HepG2 (cell line): Measurements from ENCODE around the gene BSG. TPM values are rescaled to one million over a fixed set of nuclear protein-coding genes. Genes with fewer than 3 reads are reported as not detected.
A peak's percentile ranks its signal among the peaks of the same experiment; 100 is the strongest.

Source experiments
- ARHGAP35 ChIP-seq: sonication (generic); formaldehyde crosslinking; IDR thresholded peaks from 2 replicates; pipeline ENCODE4 v1.9.0; 2022; ENCODE audit warnings: mild to moderate bottlenecking, inconsistent platforms, moderate library complexity, missing genetic modification reagents, borderline replicate concordance
- ATAD3A ChIP-seq: sonication (generic); formaldehyde crosslinking; IDR thresholded peaks from 2 replicates; pipeline ENCODE4 v1.4.0; 2020; ENCODE audit warnings: missing genetic modification reagents
- BORCS8-MEF2B ChIP-seq: sonication (generic); formaldehyde crosslinking; IDR thresholded peaks from 2 replicates; pipeline ENCODE4 v1.8.0; 2022; ENCODE audit warnings: mild to moderate bottlenecking, missing genetic modification reagents
- CHCHD3 ChIP-seq: sonication (generic); formaldehyde crosslinking; IDR thresholded peaks from 2 replicates; pipeline ENCODE4 v1.8.0; 2022; ENCODE audit warnings: mild to moderate bottlenecking, missing genetic modification reagents, moderate library complexity
- HDAC1 ChIP-seq: sonication (generic); formaldehyde crosslinking; IDR thresholded peaks from 2 replicates; pipeline ENCODE4 v1.5.1; 2020; ENCODE audit warnings: mild to moderate bottlenecking, missing genetic modification reagents
- IKZF1 ChIP-seq: fragments of 450-650 bp; IDR thresholded peaks from 2 replicates; pipeline ENCODE4 v1.7.1; 2016
- KLF11 ChIP-seq: IDR thresholded peaks from 2 replicates; pipeline ENCODE4 v1.6.1; 2016; ENCODE audit warnings: missing compliant biosample characterization
- PRMT3 ChIP-seq: sonication (generic); formaldehyde crosslinking; IDR thresholded peaks from 2 replicates; pipeline ENCODE4 v1.8.1; 2022; ENCODE audit warnings: low read depth, mild to moderate bottlenecking, moderate library complexity, missing genetic modification reagents, borderline replicate concordance
- RELA ChIP-seq: sonication (generic); formaldehyde crosslinking; IDR thresholded peaks from 2 replicates; pipeline ENCODE4 v1.4.0; 2020; ENCODE audit warnings: missing genetic modification reagents
- REXO4 ChIP-seq: sonication (generic); formaldehyde crosslinking; IDR thresholded peaks from 2 replicates; pipeline ENCODE4 v1.8.0; 2022; ENCODE audit warnings: missing genetic modification reagents, mild to moderate bottlenecking, borderline replicate concordance
- SETDB1 ChIP-seq: sonication (generic); formaldehyde crosslinking; IDR thresholded peaks from 2 replicates; pipeline ENCODE4 v1.5.1; 2020; ENCODE audit warnings: missing genetic modification reagents, mild to moderate bottlenecking, borderline replicate concordance
- SMAD1 ChIP-seq: sonication (generic); formaldehyde crosslinking; IDR thresholded peaks from 2 replicates; pipeline ENCODE4 v1.4.0; 2020; ENCODE audit warnings: missing genetic modification reagents, low read depth, mild to moderate bottlenecking, borderline replicate concordance
- ZNF205 ChIP-seq: IDR thresholded peaks from 2 replicates; pipeline ENCODE4 v1.6.1; 2018; ENCODE audit warnings: missing biosample characterization, missing genetic modification reagents
- ZNF264 ChIP-seq: sonication (generic); formaldehyde crosslinking; IDR thresholded peaks from 2 replicates; pipeline ENCODE4 v1.4.0; 2020; ENCODE audit warnings: missing genetic modification reagents
- ZNF33A ChIP-seq: sonication (generic); formaldehyde crosslinking; IDR thresholded peaks from 2 replicates; pipeline ENCODE4 v1.5.1; 2020; ENCODE audit warnings: missing genetic modification reagents, mild to moderate bottlenecking, moderate library complexity, borderline replicate concordance
- ZNF343 ChIP-seq: sonication (generic); formaldehyde crosslinking; IDR thresholded peaks from 2 replicates; pipeline ENCODE4 v1.4.0; 2020; ENCODE audit warnings: mild to moderate bottlenecking, missing genetic modification reagents
- ZNF607 ChIP-seq: sonication (generic); formaldehyde crosslinking; IDR thresholded peaks from 2 replicates; pipeline ENCODE4 v1.5.1; 2020; ENCODE audit warnings: missing genetic modification reagents, mild to moderate bottlenecking, borderline replicate concordance
- ZNF678 ChIP-seq: sonication (generic); formaldehyde crosslinking; IDR thresholded peaks from 2 replicates; pipeline ENCODE4 v1.4.0; 2020; ENCODE audit warnings: mild to moderate bottlenecking, missing genetic modification reagents
- ZNF790 ChIP-seq: sonication (generic); formaldehyde crosslinking; IDR thresholded peaks from 2 replicates; pipeline ENCODE4 v1.8.0; 2022; ENCODE audit warnings: missing genetic modification reagents, mild to moderate bottlenecking, borderline replicate concordance
- ZSCAN31 ChIP-seq: sonication (generic); formaldehyde crosslinking; IDR thresholded peaks from 2 replicates; pipeline ENCODE4 v1.5.0; 2020; ENCODE audit warnings: low read depth, mild to moderate bottlenecking, missing genetic modification reagents
- polyA plus RNA-seq, 8 experiments: library from polyadenylated mRNA; depleted of rRNA in 3 of 8; stranded (reverse) in 7 of 8; unstranded in 1 of 8; fragments of >200 nt; fragmentation: Illumina TruSeq in 4 of 8; extraction: Trizol in 4 of 8; gene quantifications; 2 replicates each; pipeline versions ENCODE4 v1.2.1 to v1.2.3, GENCODE V29; 2011 to 2016; ENCODE audit warnings: low read depth in 4 of 8, missing spikeins in 1 of 8, mixed read lengths in 1 of 8; ENCODE audit not compliant: insufficient read depth in 1 of 8
- total RNA-seq, 5 experiments: library from RNA; depleted of rRNA; stranded (reverse); fragments of >200 nt; fragmentation: Illumina TruSeq; extraction: Trizol; gene quantifications; 2 replicates each; pipeline ENCODE4 v1.2.3, GENCODE V29; 2016; ENCODE audit warnings: low read depth in 1 of 5
- TF ChIP-seq, protein P1 (sequence below): sonication (generic); formaldehyde crosslinking; IDR thresholded peaks from 2 replicates; pipeline ENCODE4 v1.4.0; 2020; ENCODE audit warnings: missing genetic modification reagents
- TF ChIP-seq, protein P2 (sequence below): IDR thresholded peaks from 2 replicates; pipeline ENCODE4 v1.6.1; 2016; ENCODE audit warnings: missing compliant biosample characterization, missing genetic modification reagents, borderline replicate concordance
- TF ChIP-seq, protein P3 (sequence below), 2 experiments: sonication (generic) in 1 of 2; formaldehyde crosslinking in 1 of 2; IDR thresholded peaks; 2 replicates each; pipeline versions ENCODE4 v1.4.0 to v1.6.1; 2016 to 2020; ENCODE audit warnings: borderline replicate concordance in 1 of 2, low read depth in 1 of 2, mild to moderate bottlenecking in 1 of 2, missing genetic modification reagents in 1 of 2
- TF ChIP-seq, protein P4 (sequence below): sonication (generic); formaldehyde crosslinking; conservative IDR thresholded peaks from 2 replicates; pipeline ENCODE4 v1.4.0; 2020; ENCODE audit warnings: missing genetic modification reagents

The BSG gene
- total and polyA plus RNA-seq, 2 of the 13 experiments (the other 11 are each of a cell fraction or from before 2014, with no cell fraction given) = 309 to 754 TPM

DNA sequence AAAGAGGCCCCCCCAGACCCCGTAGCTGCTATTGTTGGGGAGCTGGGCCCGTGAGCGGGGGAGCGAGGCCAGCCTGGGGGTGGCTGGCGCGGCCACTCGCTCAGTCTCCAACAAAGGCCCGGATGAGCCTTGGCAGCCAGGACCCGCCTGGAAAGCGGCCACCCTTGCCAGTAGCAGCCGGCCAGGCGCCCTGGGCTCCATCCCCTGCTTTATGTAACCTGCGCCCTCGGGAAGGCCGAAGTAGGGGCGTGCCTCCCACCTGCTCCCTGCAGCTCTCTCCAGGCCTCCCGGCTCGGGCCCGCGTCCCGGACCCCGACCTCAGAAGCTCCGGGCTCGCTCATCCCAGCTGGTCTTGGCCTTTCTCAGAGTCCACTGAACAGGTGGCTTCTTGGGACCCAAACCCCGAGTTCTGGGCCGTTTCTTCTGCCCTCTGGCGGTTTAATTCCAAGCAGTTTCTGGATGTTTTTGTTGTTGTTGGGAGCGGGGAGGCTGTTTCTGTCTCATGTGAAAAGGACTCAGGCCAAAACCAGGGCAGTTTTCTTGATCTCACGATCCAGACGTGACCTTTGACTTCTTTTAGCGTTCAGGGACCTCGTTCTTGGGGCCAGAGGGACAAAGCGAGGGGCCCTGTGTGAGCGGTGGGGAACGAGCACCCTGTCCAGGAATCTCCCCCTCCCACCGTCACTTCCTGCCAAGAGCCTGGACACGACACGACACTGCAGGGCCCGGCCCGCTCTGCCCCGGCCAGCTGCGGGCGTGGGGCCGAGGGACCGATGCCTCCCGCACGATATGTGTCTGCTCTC, 39.6 kb upstream of the BSG start (continued):
- TF ChIP-seq SMAD1 (no peak), RELA (no peak), ZNF790 (CRISPR knock-in tag) (no peak), ZNF264 (0 out of 2 replicates have a peak, but pooled peaks have one; percentile 39), KLF11 (CRISPR knock-in tag) (no peak), BORCS8-MEF2B (CRISPR knock-in tag) (no peak), ZSCAN31 (no peak), ZNF33A (CRISPR knock-in tag) (no peak), PRMT3 (CRISPR knock-in tag) (no peak), IKZF1 (no peak), HDAC1 (peak; percentile 36; the same call in 1 of the 2 replicates), SETDB1 (CRISPR knock-in tag) (no peak), ATAD3A (CRISPR knock-in tag) (no peak), ARHGAP35 (CRISPR knock-in tag) (no peak), ZNF205 (no peak), ZNF607 (CRISPR knock-in tag) (no peak), ZNF343 (CRISPR knock-in tag) (no peak; the same call in 1 of the 2 replicates), CHCHD3 (no peak), REXO4 (CRISPR knock-in tag) (no peak), ZNF678 (CRISPR knock-in tag) (no peak)
- TF ChIP-seq, protein P1, sequence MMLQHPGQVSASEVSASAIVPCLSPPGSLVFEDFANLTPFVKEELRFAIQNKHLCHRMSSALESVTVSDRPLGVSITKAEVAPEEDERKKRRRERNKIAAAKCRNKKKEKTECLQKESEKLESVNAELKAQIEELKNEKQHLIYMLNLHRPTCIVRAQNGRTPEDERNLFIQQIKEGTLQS (CRISPR knock-in tag) = no peak
- TF ChIP-seq, protein P2, sequence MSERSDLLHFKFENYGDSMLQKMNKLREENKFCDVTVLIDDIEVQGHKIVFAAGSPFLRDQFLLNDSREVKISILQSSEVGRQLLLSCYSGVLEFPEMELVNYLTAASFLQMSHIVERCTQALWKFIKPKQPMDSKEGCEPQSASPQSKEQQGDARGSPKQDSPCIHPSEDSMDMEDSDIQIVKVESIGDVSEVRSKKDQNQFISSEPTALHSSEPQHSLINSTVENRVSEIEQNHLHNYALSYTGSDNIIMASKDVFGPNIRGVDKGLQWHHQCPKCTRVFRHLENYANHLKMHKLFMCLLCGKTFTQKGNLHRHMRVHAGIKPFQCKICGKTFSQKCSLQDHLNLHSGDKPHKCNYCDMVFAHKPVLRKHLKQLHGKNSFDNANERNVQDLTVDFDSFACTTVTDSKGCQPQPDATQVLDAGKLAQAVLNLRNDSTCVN = no peak; the same call in 1 of the 2 replicates
- TF ChIP-seq, protein P3, sequence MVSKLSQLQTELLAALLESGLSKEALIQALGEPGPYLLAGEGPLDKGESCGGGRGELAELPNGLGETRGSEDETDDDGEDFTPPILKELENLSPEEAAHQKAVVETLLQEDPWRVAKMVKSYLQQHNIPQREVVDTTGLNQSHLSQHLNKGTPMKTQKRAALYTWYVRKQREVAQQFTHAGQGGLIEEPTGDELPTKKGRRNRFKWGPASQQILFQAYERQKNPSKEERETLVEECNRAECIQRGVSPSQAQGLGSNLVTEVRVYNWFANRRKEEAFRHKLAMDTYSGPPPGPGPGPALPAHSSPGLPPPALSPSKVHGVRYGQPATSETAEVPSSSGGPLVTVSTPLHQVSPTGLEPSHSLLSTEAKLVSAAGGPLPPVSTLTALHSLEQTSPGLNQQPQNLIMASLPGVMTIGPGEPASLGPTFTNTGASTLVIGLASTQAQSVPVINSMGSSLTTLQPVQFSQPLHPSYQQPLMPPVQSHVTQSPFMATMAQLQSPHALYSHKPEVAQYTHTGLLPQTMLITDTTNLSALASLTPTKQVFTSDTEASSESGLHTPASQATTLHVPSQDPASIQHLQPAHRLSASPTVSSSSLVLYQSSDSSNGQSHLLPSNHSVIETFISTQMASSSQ (IDR thresholded peaks at IDR 0.05; ENCODE audit: low read depth) = no peak
- TF ChIP-seq, protein P3 (CRISPR knock-in tag; IDR thresholded peaks at IDR 0.05; ENCODE audit: borderline replicate concordance) = no peak
- TF ChIP-seq, protein P4, sequence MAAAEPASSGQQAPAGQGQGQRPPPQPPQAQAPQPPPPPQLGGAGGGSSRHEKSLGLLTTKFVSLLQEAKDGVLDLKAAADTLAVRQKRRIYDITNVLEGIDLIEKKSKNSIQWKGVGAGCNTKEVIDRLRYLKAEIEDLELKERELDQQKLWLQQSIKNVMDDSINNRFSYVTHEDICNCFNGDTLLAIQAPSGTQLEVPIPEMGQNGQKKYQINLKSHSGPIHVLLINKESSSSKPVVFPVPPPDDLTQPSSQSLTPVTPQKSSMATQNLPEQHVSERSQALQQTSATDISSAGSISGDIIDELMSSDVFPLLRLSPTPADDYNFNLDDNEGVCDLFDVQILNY (CRISPR knock-in tag) = no peak
